GM21515 (cell line): ENCODE measurements around the gene ACSF2.
A peak's percentile ranks its signal among the peaks of the same experiment; 100 is the strongest.
"Not testable (repeated sequence)": the region's sequence is repeated elsewhere in the genome, so short reads cannot be mapped to it uniquely, and the experiment has no call there.

Experiments
- ATAC-seq: cut with Tn5 transposase; IDR thresholded peaks from one replicate; pipeline ENCODE4 v1.9.1; 2021; ENCODE audit not compliant: unreplicated experiment

Gene ACSF2, protein sequence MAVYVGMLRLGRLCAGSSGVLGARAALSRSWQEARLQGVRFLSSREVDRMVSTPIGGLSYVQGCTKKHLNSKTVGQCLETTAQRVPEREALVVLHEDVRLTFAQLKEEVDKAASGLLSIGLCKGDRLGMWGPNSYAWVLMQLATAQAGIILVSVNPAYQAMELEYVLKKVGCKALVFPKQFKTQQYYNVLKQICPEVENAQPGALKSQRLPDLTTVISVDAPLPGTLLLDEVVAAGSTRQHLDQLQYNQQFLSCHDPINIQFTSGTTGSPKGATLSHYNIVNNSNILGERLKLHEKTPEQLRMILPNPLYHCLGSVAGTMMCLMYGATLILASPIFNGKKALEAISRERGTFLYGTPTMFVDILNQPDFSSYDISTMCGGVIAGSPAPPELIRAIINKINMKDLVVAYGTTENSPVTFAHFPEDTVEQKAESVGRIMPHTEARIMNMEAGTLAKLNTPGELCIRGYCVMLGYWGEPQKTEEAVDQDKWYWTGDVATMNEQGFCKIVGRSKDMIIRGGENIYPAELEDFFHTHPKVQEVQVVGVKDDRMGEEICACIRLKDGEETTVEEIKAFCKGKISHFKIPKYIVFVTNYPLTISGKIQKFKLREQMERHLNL

DNA sequence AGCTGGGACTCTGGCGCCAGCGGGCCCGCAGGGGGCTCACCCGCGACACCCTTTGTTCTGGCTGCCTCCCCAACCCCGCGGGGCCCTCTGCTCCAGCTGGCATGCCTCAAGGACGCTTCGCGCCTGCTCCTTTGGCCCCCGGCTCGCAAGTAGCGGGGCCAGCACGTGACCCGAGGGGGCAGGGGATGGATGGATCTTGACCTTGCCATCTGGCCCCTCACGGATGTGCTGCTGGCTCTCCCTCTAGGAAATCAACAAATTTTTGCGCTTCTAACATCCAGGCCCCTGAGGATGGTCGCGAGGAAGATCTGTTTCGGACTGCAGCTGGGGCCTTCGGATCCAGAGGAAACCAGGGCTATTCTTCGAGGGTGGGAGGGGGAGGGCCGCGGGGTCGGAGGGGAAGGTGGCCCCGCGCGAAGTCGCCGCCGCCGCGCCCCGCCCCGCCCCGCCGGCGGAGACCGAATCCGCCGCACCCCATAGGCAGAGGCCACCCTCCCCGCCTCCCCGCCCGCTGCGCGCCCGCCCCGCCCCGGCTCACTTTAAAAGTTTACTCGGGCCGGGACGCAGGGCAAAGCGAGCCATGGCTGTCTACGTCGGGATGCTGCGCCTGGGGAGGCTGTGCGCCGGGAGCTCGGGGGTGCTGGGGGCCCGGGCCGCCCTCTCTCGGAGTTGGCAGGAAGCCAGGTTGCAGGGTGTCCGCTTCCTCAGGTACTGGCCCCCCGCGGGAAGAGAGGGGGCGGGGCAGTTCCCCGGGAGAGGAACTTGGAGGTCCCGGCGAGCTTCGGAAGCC lies at the start of gene ACSF2:
ACSF2 (plus strand) TSS at position 537 of the 790 bp plus-strand sequence; CDS start at position 581, 44 bp downstream.
- ATAC-seq: peak; percentile 49

DNA sequence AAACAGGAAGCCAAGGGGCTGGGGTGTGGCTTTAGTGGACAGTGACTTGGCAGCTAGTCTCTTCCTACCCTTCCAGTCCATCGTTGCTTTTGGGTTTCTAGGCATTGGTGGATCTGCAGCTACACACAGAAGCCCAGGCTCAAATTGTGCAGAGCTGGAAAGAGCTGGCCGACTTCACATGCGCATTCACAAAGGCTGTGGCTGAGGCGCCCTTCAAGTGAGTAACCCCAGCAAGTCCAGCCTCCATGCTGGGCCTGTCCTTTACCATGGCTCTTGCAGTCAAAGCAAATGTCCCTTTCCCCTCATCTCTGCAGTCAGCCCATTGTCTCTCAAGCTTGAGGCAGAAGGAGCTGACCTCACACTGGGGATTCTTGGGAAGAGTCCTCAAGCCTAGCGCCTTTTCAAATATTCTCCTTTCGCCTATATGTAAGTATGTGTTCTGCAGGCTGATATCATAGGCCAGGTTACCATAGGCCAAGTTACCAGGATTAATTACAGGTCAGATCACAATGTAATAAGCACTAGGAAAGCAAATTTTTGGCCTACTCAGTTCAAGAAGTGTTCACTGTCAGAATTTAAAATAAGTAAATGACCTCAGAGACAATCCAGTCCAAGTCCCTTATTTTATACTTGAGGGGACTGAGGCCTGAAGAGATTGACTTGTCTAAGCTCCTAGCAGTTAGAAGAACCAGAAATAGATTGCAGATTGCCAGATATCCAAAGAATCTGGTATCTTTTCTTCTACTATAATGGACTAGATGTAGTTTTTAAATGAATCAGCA lies 46.5 kb upstream of the ACSF2 start:
- ATAC-seq: no peak

GRCh38 chr17:50380369-50381259 lies 45.4 kb upstream of the ACSF2 start:
- no peak for ATAC-seq

DNA sequence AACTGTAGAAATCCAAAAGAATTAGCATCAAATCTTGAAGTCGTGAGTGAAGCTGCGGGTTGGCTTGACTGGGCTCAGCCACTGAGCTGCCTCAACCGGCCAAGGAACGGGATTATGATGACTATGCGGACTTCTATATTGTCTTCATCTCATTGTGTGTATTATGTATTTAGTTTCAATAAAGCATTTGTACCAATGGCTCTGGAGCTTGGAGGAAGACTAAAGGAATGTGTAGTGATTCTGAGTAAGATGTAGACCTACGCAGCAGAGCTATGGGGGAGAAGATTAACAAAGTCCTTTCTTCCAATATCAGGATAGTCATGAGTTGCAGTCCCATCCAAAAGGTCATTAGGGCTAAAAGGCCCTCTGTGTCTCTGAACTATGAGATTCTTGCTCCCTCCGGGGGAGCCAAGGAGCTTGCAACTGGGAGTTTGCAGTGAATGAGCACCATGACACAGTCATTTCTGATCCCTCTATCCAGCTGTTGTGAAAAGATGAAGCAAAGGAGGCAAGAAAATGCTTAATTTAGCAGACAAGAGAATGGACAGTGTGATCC lies 44.7 kb upstream of the ACSF2 start:
- ATAC-seq: no peak

- no peak for ATAC-seq
Observed at GRCh38 chr17:50381920-50382319, 44.1 kb upstream of the ACSF2 start.

GRCh38 chr17:50382931-50383330 lies 43.1 kb upstream of the ACSF2 start:
- ATAC-seq: no peak

DNA sequence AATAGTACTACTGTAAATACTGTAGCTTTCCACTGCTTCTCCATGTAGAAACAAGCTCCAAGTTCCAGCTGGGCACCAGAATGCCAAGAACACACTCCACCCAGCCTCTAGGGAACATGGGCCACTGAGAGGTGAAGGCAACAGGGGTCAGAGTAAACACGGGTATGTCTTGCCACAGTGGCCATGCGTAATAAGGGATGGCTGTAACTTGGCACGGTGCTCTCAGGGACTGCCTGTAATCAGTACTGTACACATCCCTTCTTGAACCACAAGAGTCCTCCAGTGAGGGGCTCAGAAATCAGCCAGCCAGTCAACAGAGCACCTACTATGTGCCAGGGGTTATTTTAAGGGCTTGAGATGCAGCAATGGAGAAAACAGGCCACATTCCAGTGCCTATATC lies 39.5 kb upstream of the ACSF2 start:
- ATAC-seq: no peak

- ATAC-seq: no peak
Observed at GRCh38 chr17:50388728-50389127, 37.3 kb upstream of the ACSF2 start.

DNA sequence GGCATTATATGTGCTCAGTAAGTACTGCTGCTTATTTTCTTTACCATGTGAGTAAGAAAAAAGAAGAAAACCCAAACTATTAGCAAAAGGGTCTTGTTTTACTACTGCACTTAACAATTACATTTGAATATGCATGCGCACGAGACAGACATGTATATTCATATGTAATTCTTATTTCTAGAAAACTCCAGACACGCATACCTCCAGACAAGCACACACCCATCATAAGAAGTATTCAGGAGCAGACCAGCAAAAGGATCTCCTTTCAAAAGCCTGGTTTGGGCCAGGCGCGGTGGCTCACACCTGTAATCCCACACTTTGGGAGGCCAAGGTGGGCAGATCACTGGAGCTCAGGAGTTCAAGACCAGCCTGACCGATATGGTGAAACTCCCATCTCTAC lies 36.5 kb upstream of the ACSF2 start:
- ATAC-seq: no peak

- no peak for ATAC-seq
Observed at GRCh38 chr17:50392621-50393020, 33.4 kb upstream of the ACSF2 start.

DNA sequence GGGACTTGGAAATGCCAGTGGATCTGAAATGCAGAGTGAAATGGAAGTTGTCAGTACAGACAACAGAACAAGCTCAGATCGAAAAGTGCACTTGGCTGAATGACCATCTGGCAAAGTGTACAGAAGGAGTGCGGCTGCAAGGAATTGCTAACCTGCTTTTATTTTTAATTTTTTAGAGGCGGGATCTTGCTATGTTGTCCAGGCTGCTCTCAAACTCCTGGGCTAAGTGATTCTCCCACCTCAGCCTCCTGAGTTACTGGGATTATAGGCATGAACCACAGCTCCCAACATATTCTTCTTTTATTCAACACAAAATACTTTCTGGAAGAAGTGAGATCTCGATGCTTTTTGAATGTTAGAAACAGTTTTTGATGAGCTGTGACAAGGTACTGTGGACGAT lies 32.3 kb upstream of the ACSF2 start:
- ATAC-seq: no peak

GRCh38 chr17:50394711-50395110 lies 31.3 kb upstream of the ACSF2 start:
- ATAC-seq: no peak

DNA sequence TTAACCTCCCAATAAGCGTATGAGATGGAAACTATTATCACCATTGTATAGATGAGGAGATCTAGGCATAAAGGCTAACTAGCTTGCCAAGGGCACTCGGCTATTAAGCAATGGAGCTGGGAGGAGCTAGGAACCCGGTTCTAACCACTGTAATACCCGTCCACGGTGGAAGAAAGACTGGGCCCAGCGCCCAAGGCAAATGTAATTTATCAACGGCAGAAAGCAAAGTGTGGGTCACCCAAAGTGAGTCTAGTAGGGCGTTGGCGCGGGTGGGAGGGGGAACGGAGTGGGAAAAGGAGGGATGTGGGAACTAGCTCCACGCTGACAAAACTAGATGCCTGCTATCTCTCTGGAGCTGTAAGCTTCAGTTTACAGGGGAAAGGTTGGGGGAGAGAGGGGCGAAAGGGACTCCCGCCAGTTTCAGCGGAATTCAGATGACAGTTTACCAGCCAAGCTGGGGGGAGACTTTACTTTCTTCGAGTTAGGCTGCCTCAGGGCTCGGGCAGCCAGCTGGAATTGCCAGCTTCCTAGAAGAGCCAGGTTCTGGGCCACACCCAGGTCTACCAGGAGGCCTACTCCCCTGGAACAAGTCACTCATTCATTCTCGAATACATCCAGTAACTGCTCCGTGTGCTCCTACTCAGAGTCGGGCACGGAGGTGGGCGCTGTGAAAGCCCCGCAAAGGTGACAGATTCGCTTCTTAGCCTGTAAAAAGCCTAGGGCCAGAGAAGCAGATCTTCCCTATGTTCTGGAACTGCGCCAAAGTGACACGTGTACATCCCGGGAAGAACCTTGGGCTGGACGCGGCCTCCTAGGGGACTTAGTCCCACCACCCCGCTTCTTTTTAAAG lies 29.5 kb upstream of the ACSF2 start:
- no peak for ATAC-seq

DNA sequence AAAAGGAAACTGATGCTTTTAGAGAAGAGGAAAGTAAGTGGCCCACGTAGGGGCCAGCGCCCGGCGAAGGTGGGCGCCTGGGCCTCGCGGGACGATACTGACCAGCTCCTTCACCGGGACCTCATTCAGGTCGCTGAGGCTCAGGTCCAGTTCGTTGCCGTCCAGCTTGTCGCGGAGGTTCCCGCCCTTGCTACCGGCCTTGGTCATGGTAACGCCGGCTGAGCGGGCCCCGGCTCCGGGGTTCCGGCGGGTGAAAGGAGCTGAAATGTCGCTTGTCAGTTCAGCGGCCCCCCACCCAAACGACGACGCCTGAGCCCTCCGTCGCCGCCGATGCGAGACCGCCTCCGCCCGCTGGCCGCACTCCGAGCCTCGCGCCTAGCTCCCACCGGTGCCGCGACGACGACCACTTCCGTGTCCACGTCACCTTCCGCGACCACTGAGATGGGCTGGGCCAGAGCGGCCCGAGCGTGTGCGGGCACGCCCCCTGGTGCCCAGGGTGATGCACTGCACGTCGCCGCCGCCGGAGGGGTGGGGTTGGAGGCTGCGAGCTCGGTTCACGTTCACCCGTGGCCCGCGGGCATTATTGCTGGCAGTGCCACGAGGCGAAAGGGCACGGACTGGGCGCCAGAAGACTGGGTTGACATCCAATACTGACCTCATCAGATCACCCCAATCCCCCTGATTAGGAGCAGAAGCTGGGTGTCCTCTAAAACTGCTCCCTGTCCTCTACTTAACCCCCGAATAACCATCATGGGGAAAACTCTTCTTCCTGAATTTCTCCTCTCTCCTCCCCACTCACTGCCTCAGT lies 28.7 kb upstream of the ACSF2 start, which contains the start of gene LRRC59:
LRRC59 (minus strand) TSS at position 413 of the 808 bp plus-strand sequence; CDS start at position 207, 206 bp downstream.
- peak; percentile 96 for ATAC-seq

DNA sequence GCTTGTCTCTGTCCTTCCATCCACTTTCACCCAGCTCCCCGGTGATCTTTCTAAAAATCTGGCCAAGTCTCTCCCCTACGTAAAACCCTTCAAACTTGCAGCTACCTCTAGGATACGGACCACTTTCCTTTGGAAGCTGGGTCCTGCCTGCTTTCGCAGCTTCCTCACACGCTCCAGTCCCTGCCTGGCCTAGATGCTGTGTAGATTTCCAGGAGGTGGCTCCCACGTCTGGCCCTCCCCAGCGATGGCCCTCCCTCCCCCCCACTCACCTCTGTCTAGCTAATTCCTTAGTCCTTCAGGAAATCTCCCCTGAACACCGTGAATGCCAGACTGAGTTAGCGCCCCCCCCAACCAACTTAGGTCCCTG lies 28.1 kb upstream of the ACSF2 start:
- ATAC-seq: no peak

GRCh38 chr17:50398672-50399071 lies 27.3 kb upstream of the ACSF2 start:
- ATAC-seq: not testable (repeated sequence)

DNA sequence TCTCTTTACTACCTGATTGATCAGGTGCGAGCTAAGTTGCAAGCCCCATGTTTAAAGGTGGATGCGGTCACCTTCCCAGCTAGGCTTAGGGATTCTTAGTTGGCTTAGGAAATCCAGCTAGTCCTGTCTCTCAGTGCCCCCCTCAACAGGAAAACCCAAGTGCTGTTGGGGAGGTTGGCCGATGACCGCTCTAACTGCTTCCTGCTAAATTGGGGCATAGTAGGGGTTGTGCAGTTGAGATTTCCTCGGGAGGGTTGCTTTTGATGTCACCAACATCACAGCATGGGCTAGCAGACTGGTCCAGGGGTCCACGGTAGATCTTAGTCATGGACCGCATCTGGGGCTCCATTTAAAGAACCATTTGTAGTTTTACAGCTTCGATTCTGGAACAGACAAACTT lies 26.4 kb upstream of the ACSF2 start:
- not testable (repeated sequence) for ATAC-seq

GRCh38 chr17:50405351-50405750 lies 20.7 kb upstream of the ACSF2 start:
- not testable (repeated sequence) for ATAC-seq
